CD14-positive monocyte (primary cell): ENCODE measurements around the gene DGCR6L. TPM values are rescaled to one million over a fixed set of nuclear protein-coding genes. Genes with fewer than 3 reads are reported as not detected.
A peak's percentile ranks its signal among the peaks of the same experiment; 100 is the strongest.
"Not testable (repeated sequence)": the region's sequence is repeated elsewhere in the genome, so short reads cannot be mapped to it uniquely, and the experiment has no call there.

Experiments used
- DNase-seq, 3 donors: peaks; one replicate each; pipeline ENCODE4 v3.0.0-alpha.2; 2011 to 2022
- H2AFZ ChIP-seq: 2 replicates; pipeline ENCODE4 v1.6.0; 2012; ENCODE audit warnings: mild to moderate bottlenecking, low read depth, low read length, inconsistent platforms; ENCODE audit not compliant: insufficient read depth, poor library complexity, severe bottlenecking
- H3K27ac ChIP-seq, 2 donors: 1 replicate in 1 of 2; 2 replicates in 1 of 2; pipeline ENCODE4 v1.5.1; 2012 to 2013; ENCODE audit warnings: low read length in 2 of 2, control low read depth in 1 of 2, inconsistent platforms in 1 of 2, low read depth in 1 of 2, mild to moderate bottlenecking in 1 of 2
- H3K27me3 ChIP-seq, 2 donors: one replicate each; pipeline versions ENCODE4 v1.6.0 to v1.6.1; 2011 to 2013; ENCODE audit warnings: low read length in 2 of 2; ENCODE audit not compliant: control insufficient read depth in 2 of 2, insufficient read depth in 2 of 2
- H3K36me3 ChIP-seq, 2 donors: replicated peaks in 1 of 2; 1 replicate in 1 of 2; 2 replicates in 1 of 2; pipeline versions ENCODE4 v1.5.1 to v1.6.1; 2012 to 2013; ENCODE audit warnings: low read length in 2 of 2, control low read depth in 1 of 2, inconsistent platforms in 1 of 2, mild to moderate bottlenecking in 1 of 2; ENCODE audit not compliant: insufficient read depth in 2 of 2, control insufficient read depth in 1 of 2
- H3K4me1 ChIP-seq, 2 donors: 1 replicate in 1 of 2; 2 replicates in 1 of 2; pipeline versions ENCODE4 v1.5.1 to v1.6.1; 2012 to 2013; ENCODE audit warnings: low read length in 2 of 2, control low read depth in 1 of 2, inconsistent platforms in 1 of 2, mild to moderate bottlenecking in 1 of 2, moderate library complexity in 1 of 2; ENCODE audit not compliant: insufficient read depth in 2 of 2, control insufficient read depth in 1 of 2
- H3K4me2 ChIP-seq: replicated peaks from 2 replicates; pipeline ENCODE3; 2012; ENCODE audit warnings: low read length, moderate library complexity, mild to moderate bottlenecking; ENCODE audit not compliant: poor library complexity, severe bottlenecking; ENCODE audit errors: extremely low read depth
- H3K4me3 ChIP-seq, 3 experiments: fragments of 200-600 bp in 1 of 3; sonication (generic) in 1 of 3; replicated peaks in 1 of 3; 1 replicate in 2 of 3; 2 replicates in 1 of 3; pipeline ENCODE4 v1.5.1; 2011 to 2013; ENCODE audit warnings: low read length in 3 of 3, mild to moderate bottlenecking in 3 of 3, control low read depth in 2 of 3, low read depth in 2 of 3, inconsistent platforms in 1 of 3, moderate library complexity in 1 of 3
- H3K79me2 ChIP-seq: 2 replicates; pipeline ENCODE4 v1.6.0; 2012; ENCODE audit warnings: mild to moderate bottlenecking, control low read depth, inconsistent platforms, low read length, moderate library complexity; ENCODE audit not compliant: insufficient read depth
- H3K9ac ChIP-seq: 2 replicates; pipeline ENCODE4 v1.6.0; 2017; ENCODE audit warnings: low read length, mild to moderate bottlenecking; ENCODE audit not compliant: insufficient read depth, poor library complexity, severe bottlenecking
- H3K9me3 ChIP-seq, 2 donors: replicated peaks in 1 of 2; 1 replicate in 1 of 2; 2 replicates in 1 of 2; pipeline versions ENCODE4 v1.5.1 to v1.6.1; 2012 to 2013; ENCODE audit warnings: low read length in 2 of 2, control low read depth in 1 of 2; ENCODE audit not compliant: control insufficient read depth in 1 of 2, insufficient read depth in 1 of 2
- H4K20me1 ChIP-seq: 2 replicates; pipeline ENCODE4 v1.6.0; 2012; ENCODE audit warnings: mild to moderate bottlenecking, low read length, control low read depth, moderate library complexity; ENCODE audit not compliant: insufficient read depth
- H3K27ac Mint-ChIP-seq, 7 donors: one replicate each; pipeline ENCODE4 v1.8.0; 2020; ENCODE audit warnings: mild to moderate bottlenecking in 7 of 7, mixed read lengths in 7 of 7, moderate library complexity in 6 of 7, inconsistent platforms in 2 of 7
- H3K27me3 Mint-ChIP-seq, 3 donors: one replicate each; pipeline ENCODE4 v1.8.0; 2021 to 2022; ENCODE audit warnings: low read depth in 3 of 3, mild to moderate bottlenecking in 3 of 3, mixed read lengths in 3 of 3, moderate library complexity in 3 of 3, inconsistent platforms in 1 of 3
- H3K36me3 Mint-ChIP-seq, 2 donors: one replicate each; pipeline ENCODE4 v1.8.0; 2020; ENCODE audit warnings: mixed read lengths in 2 of 2, inconsistent platforms in 1 of 2, mild to moderate bottlenecking in 1 of 2
- H3K4me1 Mint-ChIP-seq: one replicate; pipeline ENCODE4 v1.8.0; 2020; ENCODE audit warnings: mild to moderate bottlenecking, mixed read lengths
- H3K4me3 Mint-ChIP-seq, 2 donors: one replicate each; pipeline ENCODE4 v1.8.0; 2020; ENCODE audit warnings: mild to moderate bottlenecking in 2 of 2, mixed read lengths in 2 of 2, moderate library complexity in 1 of 2
- H3K9me3 Mint-ChIP-seq, 7 donors: one replicate each; pipeline ENCODE4 v1.8.0; 2020 to 2022; ENCODE audit warnings: mixed read lengths in 7 of 7, mild to moderate bottlenecking in 6 of 7, moderate library complexity in 6 of 7, inconsistent platforms in 2 of 7
- CTCF ChIP-seq: fragments of 200-600 bp; IDR thresholded peaks from one replicate; pipeline ENCODE4 v1.8.0; 2022; ENCODE audit warnings: antibody characterized with exemption, mild to moderate bottlenecking
- WGBS: methylation state at CpG from one replicate; pipeline ENCODE4 v1.1.5; 2013; ENCODE audit warnings: missing lambda C conversion rate; ENCODE audit not compliant: insufficient coverage; 5-methylcytosine and 5-hydroxymethylcytosine counted together
- intact Hi-C, 2 donors: fragments of 100-400 bp; cut with micrococcal nuclease; formaldehyde crosslinking; loops; one replicate each; pipeline versions ENCODE4 v1.15.0 to v1.15.1; 2023
- polyA plus RNA-seq, 3 donors: library from polyadenylated mRNA; depleted of rRNA in 1 of 3; unstranded in 2 of 3; stranded (reverse) in 1 of 3; fragments of 300-500 nt in 2 of 3; fragments of >200 nt in 1 of 3; fragmentation: Illumina TruSeq in 2 of 3; gene quantifications; 1 replicate in 2 of 3; 2 replicates in 1 of 3; pipeline ENCODE4 v1.2.3, GENCODE V29; 2012 to 2021

DGCR6L gene
- polyA plus RNA-seq, 3 donors: 33.0 to 62.8 (median 56.3) TPM

GRCh38 chr22:20271114-20271994 lies 48.5 kb downstream of the DGCR6L start:
- H3K27ac ChIP-seq: no peak overlapping the region
- no peak overlapping the region for H3K4me3 ChIP-seq
- TF ChIP-seq CTCF: no peak
- intact Hi-C loops: loop anchor here in 1 of 2 donors (10.0 kb wide), 1 partner anchor 1307 kb away; no protein-coding TSS in a partner anchor
- H3K9me3 Mint-ChIP-seq: no peaks in the 10 kb centered on the region
- no peaks in the 10 kb centered on the region for H4K20me1 ChIP-seq
- H3K4me1 Mint-ChIP-seq: peaks cover 5% of the 10 kb centered on the region
- no peaks in the 10 kb centered on the region for H3K36me3 ChIP-seq
- no peak for DNase-seq
- no peaks in the 10 kb centered on the region for H3K36me3 Mint-ChIP-seq
- H2AFZ ChIP-seq: no peak overlapping the region
- H3K27me3 Mint-ChIP-seq: peaks cover 4 to 23% (median 5%) of the 10 kb centered on the region in 3 donors
- WGBS: 98% methylated on average over 12 of the region's 14 CpGs
- peak overlapping the region in 1 of 2 donors; percentile 43 for H3K4me3 Mint-ChIP-seq
- H3K79me2 ChIP-seq: no peaks in the 10 kb centered on the region
- peaks cover 4 to 8% of the 10 kb centered on the region in 2 donors for H3K4me1 ChIP-seq
- no peak overlapping the region for H3K4me2 ChIP-seq
- no peak overlapping the region for H3K27ac Mint-ChIP-seq
- no peaks in the 10 kb centered on the region for H3K9me3 ChIP-seq
- peaks cover 0 to 11% of the 10 kb centered on the region in 2 donors for H3K27me3 ChIP-seq
- H3K9ac ChIP-seq: no peak overlapping the region

- H3K36me3 Mint-ChIP-seq, H3K4me1 ChIP-seq, H3K4me2 ChIP-seq, H3K4me3 ChIP-seq, H3K4me1 Mint-ChIP-seq, H3K4me3 Mint-ChIP-seq, DNase-seq, H3K36me3 ChIP-seq, H3K27ac ChIP-seq, H3K27ac Mint-ChIP-seq, H3K9me3 ChIP-seq, H3K9me3 Mint-ChIP-seq, H2AFZ ChIP-seq, H3K9ac ChIP-seq, H4K20me1 ChIP-seq, H3K79me2 ChIP-seq: not testable (repeated sequence)
- H3K27me3 Mint-ChIP-seq: peaks cover 4 to 23% (median 5%) of the 10 kb centered on the region in 3 donors
- 77% methylated on average over 16 of the region's 23 CpGs for WGBS
- peaks cover 0 to 11% of the 10 kb centered on the region in 2 donors for H3K27me3 ChIP-seq
- intact Hi-C loops: loop anchor here in 1 of 2 donors (10.0 kb wide), 1 partner anchor 1306 kb away; no protein-coding TSS in a partner anchor
These were observed 49.4 kb downstream of the DGCR6L start for GRCh38 chr22:20270190-20271113.

DNA sequence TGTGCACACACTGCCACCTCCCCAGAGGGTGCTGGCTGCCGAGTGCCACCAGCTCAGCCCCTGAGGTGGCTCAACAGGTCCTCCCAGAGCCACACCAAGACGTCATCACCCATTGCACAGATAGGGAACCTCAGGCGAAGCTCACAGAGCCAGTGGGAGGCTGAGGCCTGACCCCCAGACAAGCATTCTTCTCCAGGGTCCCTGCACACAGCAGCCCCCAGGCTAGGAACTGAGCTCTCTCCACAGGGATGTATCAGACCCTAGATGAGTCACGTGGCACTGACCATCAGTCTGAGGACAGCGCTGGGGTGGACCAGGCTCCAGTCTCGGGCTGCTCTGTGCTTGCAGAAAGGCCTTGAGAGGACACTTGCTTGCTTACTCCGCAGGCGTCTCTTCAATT lies 50.2 kb downstream of the DGCR6L start:
- DNase-seq, H3K36me3 Mint-ChIP-seq, H3K4me1 ChIP-seq, H3K4me3 Mint-ChIP-seq, H3K9me3 Mint-ChIP-seq, H2AFZ ChIP-seq, H3K79me2 ChIP-seq, H3K4me1 Mint-ChIP-seq, H3K9ac ChIP-seq, H3K4me2 ChIP-seq, H3K9me3 ChIP-seq, H3K27ac ChIP-seq, H4K20me1 ChIP-seq, H3K27ac Mint-ChIP-seq, H3K4me3 ChIP-seq, H3K36me3 ChIP-seq: not testable (repeated sequence)
- intact Hi-C loops: loop anchor here (5.0 to 10.0 kb wide), 2 partner anchors 112 to 1305 kb away; no protein-coding TSS in a partner anchor
- H3K27me3 ChIP-seq: peaks cover 0 to 11% of the 10 kb centered on the region in 2 donors
- WGBS: 96% methylated on average over 5 of the region's 8 CpGs
- peaks cover 4 to 23% (median 5%) of the 10 kb centered on the region in 3 donors for H3K27me3 Mint-ChIP-seq
